HepG2 (cell line): ENCODE data around the gene MEF2D.

Experiments
- SMAD1 ChIP-seq: sonication (generic); formaldehyde crosslinking; IDR thresholded peaks from 2 replicates; pipeline ENCODE4 v1.4.0; 2020; ENCODE audit warnings: missing genetic modification reagents, low read depth, mild to moderate bottlenecking, borderline replicate concordance
- SMARCE1 ChIP-seq: fragments of 450-650 bp; IDR thresholded peaks from 2 replicates; pipeline ENCODE4 v1.6.1; 2017; ENCODE audit warnings: borderline replicate concordance
- ZNF274 ChIP-seq: sonication (generic); formaldehyde crosslinking; IDR thresholded peaks from 2 replicates; pipeline ENCODE4 v1.5.1; 2020; ENCODE audit warnings: mild to moderate bottlenecking, missing genetic modification reagents
- ZNF775 ChIP-seq: sonication (generic); formaldehyde crosslinking; IDR thresholded peaks from 2 replicates; pipeline ENCODE4 v1.4.0; 2020; ENCODE audit warnings: missing genetic modification reagents, mild to moderate bottlenecking, moderate library complexity, borderline replicate concordance

- TF ChIP-seq SMARCE1 (no peak), ZNF274 (no peak), SMAD1 (CRISPR knock-in tag) (no peak), ZNF775 (CRISPR knock-in tag) (no peak)
Measured at GRCh38 chr1:156547434-156547833, 46.9 kb upstream of the MEF2D start.
